HK-2 (cell line): ENCODE measurements around the gene PLEKHG5.

Experiments
- DNase-seq: peaks from one replicate; pipeline ENCODE4 v3.0.0-alpha.2; 2018; ENCODE audit not compliant: unreplicated experiment

Gene PLEKHG5

GRCh38 chr1:6491480-6491962, at the start of gene PLEKHG5:
TSS of gene PLEKHG5 (minus strand) at chr1:6491667. CDS start at chr1:6477571, 14,096 bp downstream.
- DNase-seq: peak; percentile 83

GRCh38 chr1:6538956-6539355, 47.5 kb upstream of the PLEKHG5 start:
- DNase-seq: no peak

GRCh38 chr1:6536291-6536690, 44.8 kb upstream of the PLEKHG5 start:
- no peak for DNase-seq

- DNase-seq: no peak
Observed at GRCh38 chr1:6535214-6535613, 43.7 kb upstream of the PLEKHG5 start.

- no peak for DNase-seq
Observed at GRCh38 chr1:6534248-6534822, 42.9 kb upstream of the PLEKHG5 start.

GRCh38 chr1:6531996-6532395, 40.5 kb upstream of the PLEKHG5 start:
- DNase-seq: no peak

GRCh38 chr1:6530504-6531160, 39.2 kb upstream of the PLEKHG5 start:
- DNase-seq: no peak

- no peak for DNase-seq
Observed at GRCh38 chr1:6528492-6528891, 37.0 kb upstream of the PLEKHG5 start.

GRCh38 chr1:6526316-6526715, 34.8 kb upstream of the PLEKHG5 start:
- DNase-seq: no peak

- DNase-seq: no peak
Observed at GRCh38 chr1:6523566-6523965, 32.1 kb upstream of the PLEKHG5 start.

GRCh38 chr1:6521536-6521935, 30.1 kb upstream of the PLEKHG5 start:
- DNase-seq: no peak

GRCh38 chr1:6519935-6520671, 28.6 kb upstream of the PLEKHG5 start:
- DNase-seq: no peak

- DNase-seq: no peak
Observed at GRCh38 chr1:6519491-6519934, 28.0 kb upstream of the PLEKHG5 start.

GRCh38 chr1:6517435-6517851, 26.0 kb upstream of the PLEKHG5 start:
- DNase-seq: no peak

GRCh38 chr1:6515771-6516170, 24.3 kb upstream of the PLEKHG5 start:
- peak; percentile 38 for DNase-seq

GRCh38 chr1:6513320-6513801, 21.9 kb upstream of the PLEKHG5 start:
- DNase-seq: no peak

GRCh38 chr1:6512908-6513280, 21.4 kb upstream of the PLEKHG5 start:
- no peak for DNase-seq

- DNase-seq: no peak
Observed at GRCh38 chr1:6512245-6512907, 20.9 kb upstream of the PLEKHG5 start.

- no peak for DNase-seq
Observed at GRCh38 chr1:6511561-6512244, 20.2 kb upstream of the PLEKHG5 start.

- DNase-seq: no peak
Observed at GRCh38 chr1:6511056-6511455, 19.6 kb upstream of the PLEKHG5 start.

GRCh38 chr1:6510493-6510892, 19.0 kb upstream of the PLEKHG5 start:
- DNase-seq: no peak

- no peak for DNase-seq
Observed at GRCh38 chr1:6509919-6510291, 18.4 kb upstream of the PLEKHG5 start.
